ENCODE results near the gene IL36A.

DNA sequence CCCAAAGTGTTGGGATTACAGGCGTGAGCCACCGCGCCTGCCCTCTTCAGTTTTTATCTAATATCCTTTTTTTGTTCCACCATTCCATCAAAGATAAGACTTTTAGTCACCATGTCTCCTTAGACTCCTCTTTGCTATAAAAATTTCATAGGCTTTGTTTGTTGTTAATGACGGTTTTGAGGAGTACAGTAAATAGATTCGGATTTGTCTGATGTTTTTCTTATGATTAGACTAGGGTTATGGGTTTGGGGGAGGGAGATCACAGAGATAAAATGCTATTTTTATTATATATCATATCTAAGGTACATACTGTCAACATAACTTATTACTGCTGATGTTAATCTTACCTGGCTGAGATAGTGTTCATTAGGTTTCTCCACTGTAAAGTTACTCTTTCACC is 41.2 kb downstream of the IL36A start:
- TF ChIP-seq, protein P1, sequence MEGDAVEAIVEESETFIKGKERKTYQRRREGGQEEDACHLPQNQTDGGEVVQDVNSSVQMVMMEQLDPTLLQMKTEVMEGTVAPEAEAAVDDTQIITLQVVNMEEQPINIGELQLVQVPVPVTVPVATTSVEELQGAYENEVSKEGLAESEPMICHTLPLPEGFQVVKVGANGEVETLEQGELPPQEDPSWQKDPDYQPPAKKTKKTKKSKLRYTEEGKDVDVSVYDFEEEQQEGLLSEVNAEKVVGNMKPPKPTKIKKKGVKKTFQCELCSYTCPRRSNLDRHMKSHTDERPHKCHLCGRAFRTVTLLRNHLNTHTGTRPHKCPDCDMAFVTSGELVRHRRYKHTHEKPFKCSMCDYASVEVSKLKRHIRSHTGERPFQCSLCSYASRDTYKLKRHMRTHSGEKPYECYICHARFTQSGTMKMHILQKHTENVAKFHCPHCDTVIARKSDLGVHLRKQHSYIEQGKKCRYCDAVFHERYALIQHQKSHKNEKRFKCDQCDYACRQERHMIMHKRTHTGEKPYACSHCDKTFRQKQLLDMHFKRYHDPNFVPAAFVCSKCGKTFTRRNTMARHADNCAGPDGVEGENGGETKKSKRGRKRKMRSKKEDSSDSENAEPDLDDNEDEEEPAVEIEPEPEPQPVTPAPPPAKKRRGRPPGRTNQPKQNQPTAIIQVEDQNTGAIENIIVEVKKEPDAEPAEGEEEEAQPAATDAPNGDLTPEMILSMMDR (IDR thresholded peaks at IDR 0.05; ENCODE audit: extremely low read depth in 1 of 2, insufficient read depth in 1 of 2, low read depth in 1 of 2, low read length in 2 of 2), result no peak
- TF ChIP-seq JUN (IDR thresholded peaks at IDR 0.05; ENCODE audit: borderline replicate concordance, insufficient read depth, insufficient read length, low read depth), result no peak
- TF ChIP-seq, protein P2, sequence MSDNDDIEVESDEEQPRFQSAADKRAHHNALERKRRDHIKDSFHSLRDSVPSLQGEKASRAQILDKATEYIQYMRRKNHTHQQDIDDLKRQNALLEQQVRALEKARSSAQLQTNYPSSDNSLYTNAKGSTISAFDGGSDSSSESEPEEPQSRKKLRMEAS (IDR thresholded peaks at IDR 0.05; ENCODE audit: insufficient read depth, insufficient read length), result no peak
- no peak for TF ChIP-seq POLR2A (IDR thresholded peaks at IDR 0.05; ENCODE audit: low read depth, low read length)
- no peak for TF ChIP-seq EZH2 (IDR thresholded peaks at IDR 0.05; ENCODE audit: borderline replicate concordance, low read depth, low read length, severe bottlenecking)

Measured in endothelial cell of umbilical vein (primary cell).